Measurements from ENCODE around the gene RNLS. TPM values are rescaled to one million over a fixed set of nuclear protein-coding genes. Genes with fewer than 3 reads are reported as not detected.

The RNLS gene
- total RNA-seq, 1 donor from 2014 or later = 1.2 TPM

GRCh38 chr10:88347597-88348304 is 235.4 kb downstream of the RNLS start:
- intact Hi-C loops (cut with micrococcal nuclease) = no loop called here

- intact Hi-C loops (cut with micrococcal nuclease) = no loop called here
Observed at GRCh38 chr10:88347022-88347421, 236.1 kb downstream of the RNLS start.

GRCh38 chr10:88346144-88346977 is 236.8 kb downstream of the RNLS start:
- intact Hi-C loops (cut with micrococcal nuclease) = no loop called here

GRCh38 chr10:88343761-88344484 is 239.2 kb downstream of the RNLS start:
- intact Hi-C loops (cut with micrococcal nuclease) = no loop called here

- intact Hi-C loops (cut with micrococcal nuclease) = no loop called here
Observed at GRCh38 chr10:88342733-88343310, 240.3 kb downstream of the RNLS start.

- intact Hi-C loops (cut with micrococcal nuclease) = no loop called here
Observed at GRCh38 chr10:88337134-88337533, 246.0 kb downstream of the RNLS start.

GRCh38 chr10:88336334-88336733 is 246.8 kb downstream of the RNLS start:
- intact Hi-C loops (cut with micrococcal nuclease) = no loop called here

- intact Hi-C loops (cut with micrococcal nuclease) = no loop called here
Observed at GRCh38 chr10:88333248-88333630, 249.9 kb downstream of the RNLS start.

GRCh38 chr10:88332503-88333247 is 250.4 kb downstream of the RNLS start:
- intact Hi-C loops (cut with micrococcal nuclease) = no loop called here

- intact Hi-C loops (cut with micrococcal nuclease) = no loop called here
Observed at GRCh38 chr10:88330174-88330573, 252.9 kb downstream of the RNLS start.

GRCh38 chr10:88322324-88323063 is 260.6 kb downstream of the RNLS start:
- intact Hi-C loops (cut with micrococcal nuclease) = no loop called here

GRCh38 chr10:88319960-88320517 is 263.1 kb downstream of the RNLS start:
- intact Hi-C loops (cut with micrococcal nuclease) = no loop called here

- intact Hi-C loops (cut with micrococcal nuclease) = no loop called here
Observed at GRCh38 chr10:88318803-88319202, 264.3 kb downstream of the RNLS start.

GRCh38 chr10:88317099-88317498 is 266.0 kb downstream of the RNLS start:
- intact Hi-C loops (cut with micrococcal nuclease) = no loop called here

GRCh38 chr10:88316292-88316861 is 266.7 kb downstream of the RNLS start:
- intact Hi-C loops (cut with micrococcal nuclease) = no loop called here

- intact Hi-C loops (cut with micrococcal nuclease) = no loop called here
Observed at GRCh38 chr10:88315755-88316154, 267.4 kb downstream of the RNLS start.

GRCh38 chr10:88314362-88314761 is 268.8 kb downstream of the RNLS start:
- intact Hi-C loops (cut with micrococcal nuclease) = no loop called here

- intact Hi-C loops (cut with micrococcal nuclease) = no loop called here
Observed at GRCh38 chr10:88313878-88314277, 269.2 kb downstream of the RNLS start.

GRCh38 chr10:88312855-88313254 is 270.3 kb downstream of the RNLS start:
- intact Hi-C loops (cut with micrococcal nuclease) = no loop called here

GRCh38 chr10:88311264-88311663 is 271.9 kb downstream of the RNLS start:
- intact Hi-C loops (cut with micrococcal nuclease) = no loop called here
